ENCODE data around the gene P2RY2. TPM values are rescaled to one million over a fixed set of nuclear protein-coding genes. Genes with fewer than 3 reads are reported as not detected.

P2RY2 gene
- total and polyA plus RNA-seq, 2 of the 8 experiments (the other 6 are each of a cell fraction or from before 2014, with no cell fraction given) = 1.0 to 1.5 TPM

DNA sequence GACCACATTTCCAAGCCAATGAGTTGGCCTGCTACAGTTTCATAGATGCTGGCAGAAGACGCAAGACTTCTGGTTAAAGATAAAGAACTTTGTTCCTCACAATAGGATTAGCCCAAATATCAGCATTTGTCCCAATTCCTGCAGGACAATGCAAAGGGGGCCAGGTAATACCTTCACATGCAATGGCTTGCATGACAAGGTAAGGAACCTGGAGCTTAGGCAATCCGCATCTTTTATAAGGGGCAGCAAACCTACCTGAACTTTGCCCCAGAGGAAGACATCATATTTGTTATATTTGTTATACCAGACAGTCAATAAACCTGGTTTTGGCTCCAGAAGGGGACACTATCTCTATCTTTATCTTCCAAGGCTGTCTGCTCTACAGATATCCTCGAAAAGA, 59.4 kb downstream of the P2RY2 start (continued):
- no peak for TF ChIP-seq GTF2F1 (IDR thresholded peaks at IDR 0.05; ENCODE audit: borderline replicate concordance, low read depth, low read length)
